Measurements from ENCODE around the gene RBM11.

- TF ChIP-seq CTCF (IDR thresholded peaks at IDR 0.05) (no peak), POLR2A (IDR thresholded peaks at IDR 0.05) (no peak)
Observed at GRCh38 chr21:14265023-14265422, 49.1 kb downstream of the RBM11 start.

All from thyroid gland (tissue), 4 donors.